GM21447 (cell line): ENCODE measurements around the gene AK4.

Experiments used
- ATAC-seq: cut with Tn5 transposase; IDR thresholded peaks from one replicate; pipeline ENCODE4 v1.9.1; 2021; ENCODE audit not compliant: unreplicated experiment

Gene AK4

GRCh38 chr1:65269612-65270011 lies 121.6 kb downstream of the AK4 start:
- ATAC-seq, result no peak

GRCh38 chr1:65276197-65276939 lies 128.4 kb downstream of the AK4 start:
- ATAC-seq, result no peak

- ATAC-seq, result no peak
These were observed 129.8 kb downstream of the AK4 start for GRCh38 chr1:65277605-65278347.

DNA sequence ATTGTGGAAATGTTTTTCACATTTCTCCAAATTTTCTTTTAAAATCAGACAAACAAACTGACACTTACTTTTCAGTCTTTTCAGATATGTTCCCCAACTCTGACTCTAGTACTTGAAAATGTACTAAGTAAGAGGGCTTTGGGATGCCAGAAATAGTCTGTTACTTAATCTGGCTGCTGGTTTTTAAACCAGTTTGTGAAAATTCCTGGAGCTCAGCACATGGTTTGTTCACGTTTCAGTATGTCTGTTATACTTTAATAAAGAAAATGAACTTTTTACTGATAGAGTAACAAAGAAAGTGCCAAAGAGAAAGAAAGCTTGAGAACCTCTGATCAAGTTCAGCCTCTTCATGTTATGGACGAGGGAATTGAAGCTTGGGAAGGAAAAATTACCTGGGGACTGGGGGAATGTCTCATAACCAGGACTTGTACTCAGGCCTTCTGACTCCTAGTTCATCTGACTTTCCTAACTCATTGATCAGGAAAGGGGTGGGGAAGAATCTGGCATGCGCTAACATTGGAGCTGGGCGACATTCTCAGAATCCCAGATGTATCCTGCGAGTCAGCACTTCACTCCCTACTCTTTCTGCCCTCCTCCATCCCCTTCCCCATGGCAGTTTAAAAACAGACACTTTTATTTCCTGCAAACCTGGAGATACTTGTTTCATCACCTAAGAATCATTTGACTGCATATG lies 130.5 kb downstream of the AK4 start:
- no peak for ATAC-seq

DNA sequence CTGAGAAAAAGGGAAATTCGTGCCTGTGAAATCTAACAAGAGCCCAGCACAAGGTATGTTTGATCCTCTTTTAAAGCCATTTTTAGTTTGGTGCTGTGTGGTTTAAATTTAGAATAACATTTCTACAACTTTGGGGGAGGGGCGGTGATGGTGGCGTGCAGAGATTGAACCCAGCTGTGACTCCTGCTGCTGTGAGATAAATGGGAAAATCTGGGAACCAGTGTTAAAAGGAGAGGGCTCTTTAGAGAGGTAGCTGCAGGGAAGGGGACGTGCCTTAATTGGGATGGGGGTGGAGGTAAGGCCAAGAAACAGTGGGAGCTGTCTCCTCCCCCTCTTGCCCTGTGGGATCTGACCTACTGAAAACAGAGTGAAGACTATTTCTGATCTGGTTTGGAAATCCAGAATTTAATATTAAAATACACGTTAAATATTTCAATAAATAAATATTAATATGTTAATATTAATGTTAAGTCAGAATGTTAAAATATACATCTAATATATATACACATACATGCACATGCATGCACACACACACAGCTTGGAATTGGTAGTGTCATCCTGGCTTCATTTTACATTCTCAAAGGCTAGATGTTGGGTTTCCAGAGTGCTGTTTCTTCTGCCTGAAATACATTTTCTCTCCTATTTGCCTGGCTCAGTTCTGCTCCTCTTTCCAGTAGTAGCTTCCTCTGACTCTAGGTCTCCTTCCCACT lies 131.2 kb downstream of the AK4 start:
- ATAC-seq, result no peak
